ENCODE results near the gene PNP.

DNA sequence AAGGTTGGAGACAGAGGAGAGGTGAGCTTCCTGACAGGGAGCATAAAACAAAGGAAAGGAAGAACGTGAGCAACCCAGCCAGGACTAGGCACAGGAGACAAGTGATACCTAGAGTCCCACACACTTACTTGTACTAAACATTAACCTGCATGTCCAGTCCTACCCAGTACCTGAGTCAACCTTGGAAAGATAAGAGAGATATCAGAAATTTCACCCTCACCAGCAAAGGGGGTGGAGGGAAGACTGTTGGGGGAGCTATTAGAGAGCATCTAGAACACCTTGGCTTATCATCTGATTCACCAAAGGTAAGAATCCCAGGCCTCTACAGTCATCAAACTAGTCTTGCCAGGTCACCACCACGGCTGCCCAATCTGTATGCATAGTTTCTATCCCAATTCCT, 44.4 kb upstream of the PNP start:
- TF ChIP-seq, protein P1, sequence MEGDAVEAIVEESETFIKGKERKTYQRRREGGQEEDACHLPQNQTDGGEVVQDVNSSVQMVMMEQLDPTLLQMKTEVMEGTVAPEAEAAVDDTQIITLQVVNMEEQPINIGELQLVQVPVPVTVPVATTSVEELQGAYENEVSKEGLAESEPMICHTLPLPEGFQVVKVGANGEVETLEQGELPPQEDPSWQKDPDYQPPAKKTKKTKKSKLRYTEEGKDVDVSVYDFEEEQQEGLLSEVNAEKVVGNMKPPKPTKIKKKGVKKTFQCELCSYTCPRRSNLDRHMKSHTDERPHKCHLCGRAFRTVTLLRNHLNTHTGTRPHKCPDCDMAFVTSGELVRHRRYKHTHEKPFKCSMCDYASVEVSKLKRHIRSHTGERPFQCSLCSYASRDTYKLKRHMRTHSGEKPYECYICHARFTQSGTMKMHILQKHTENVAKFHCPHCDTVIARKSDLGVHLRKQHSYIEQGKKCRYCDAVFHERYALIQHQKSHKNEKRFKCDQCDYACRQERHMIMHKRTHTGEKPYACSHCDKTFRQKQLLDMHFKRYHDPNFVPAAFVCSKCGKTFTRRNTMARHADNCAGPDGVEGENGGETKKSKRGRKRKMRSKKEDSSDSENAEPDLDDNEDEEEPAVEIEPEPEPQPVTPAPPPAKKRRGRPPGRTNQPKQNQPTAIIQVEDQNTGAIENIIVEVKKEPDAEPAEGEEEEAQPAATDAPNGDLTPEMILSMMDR (IDR thresholded peaks at IDR 0.05; ENCODE audit: borderline replicate concordance, extremely low read depth, low read length, poor library complexity, severe bottlenecking), result no peak
- no peak for TF ChIP-seq EZH2 (IDR thresholded peaks at IDR 0.05; ENCODE audit: borderline replicate concordance, low read depth, low read length, severe bottlenecking)

Data from DND-41 (cell line).